Vagina (tissue), 2 donors: Measurements from ENCODE around the gene FAXDC2. TPM values are rescaled to one million over a fixed set of nuclear protein-coding genes. Genes with fewer than 3 reads are reported as not detected.

Experiments
- DNase-seq, 2 donors: peaks; one replicate each; pipeline ENCODE4 v3.0.0-alpha.2; 2017; ENCODE audit errors: extremely low spot score in 2 of 2
- H3K27ac ChIP-seq: fragments of 200-600 bp; sonication (generic); one replicate; pipeline ENCODE4 v1.5.1; 2019
- H3K27me3 ChIP-seq: fragments of 200-600 bp; sonication (generic); one replicate; pipeline ENCODE4 v1.5.1; 2019
- H3K36me3 ChIP-seq, 2 donors: fragments of 200-600 bp; sonication (generic); one replicate each; pipeline ENCODE4 v1.5.1; 2017 to 2019
- H3K4me1 ChIP-seq: fragments of 200-600 bp; sonication (generic); one replicate; pipeline ENCODE4 v1.5.1; 2019
- H3K4me3 ChIP-seq, 2 donors: fragments of 200-600 bp; sonication (generic); 1 replicate in 1 of 2; 2 replicates in 1 of 2; pipeline ENCODE4 v1.5.1; 2016 to 2019
- H3K9me3 ChIP-seq: fragments of 200-600 bp; sonication (generic); one replicate; pipeline ENCODE4 v1.5.1; 2019
- POLR2A ChIP-seq, 2 donors: fragments of 450-650 bp; IDR thresholded peaks; one replicate each; pipeline ENCODE4 v1.6.1; 2017; ENCODE audit warnings: antibody characterized with exemption in 2 of 2, mild to moderate bottlenecking in 2 of 2, moderate library complexity in 2 of 2
- POLR2AphosphoS5 ChIP-seq, 2 donors: sonication (generic); formaldehyde crosslinking; IDR thresholded peaks; one replicate each; pipeline ENCODE4 v1.9.0; 2017; ENCODE audit warnings: antibody characterized with exemption in 2 of 2, mild to moderate bottlenecking in 2 of 2, low read depth in 1 of 2; ENCODE audit not compliant: insufficient read depth in 1 of 2
- intact Hi-C: fragments of 100-400 bp; cut with DNase I; formaldehyde crosslinking; loops from one replicate; pipeline ENCODE4 v1.15.1; 2023
- total RNA-seq: library from RNA; depleted of rRNA; stranded (reverse); fragments of >200 nt; gene quantifications from one replicate; pipeline ENCODE4 v1.2.3, GENCODE V29; 2016
- TF ChIP-seq, protein P1 (sequence below), 3 experiments: fragments of 450-650 bp in 2 of 3; fragments of 200-600 bp in 1 of 3; sonication (generic) in 1 of 3; IDR thresholded peaks; one replicate each; pipeline ENCODE4 v1.5.1; 2017 to 2019; ENCODE audit warnings: antibody characterized with exemption in 3 of 3, mild to moderate bottlenecking in 2 of 3, moderate library complexity in 2 of 3

FAXDC2 gene
- total RNA-seq, 1 donor from 2014 or later: 35.4 TPM

DNA sequence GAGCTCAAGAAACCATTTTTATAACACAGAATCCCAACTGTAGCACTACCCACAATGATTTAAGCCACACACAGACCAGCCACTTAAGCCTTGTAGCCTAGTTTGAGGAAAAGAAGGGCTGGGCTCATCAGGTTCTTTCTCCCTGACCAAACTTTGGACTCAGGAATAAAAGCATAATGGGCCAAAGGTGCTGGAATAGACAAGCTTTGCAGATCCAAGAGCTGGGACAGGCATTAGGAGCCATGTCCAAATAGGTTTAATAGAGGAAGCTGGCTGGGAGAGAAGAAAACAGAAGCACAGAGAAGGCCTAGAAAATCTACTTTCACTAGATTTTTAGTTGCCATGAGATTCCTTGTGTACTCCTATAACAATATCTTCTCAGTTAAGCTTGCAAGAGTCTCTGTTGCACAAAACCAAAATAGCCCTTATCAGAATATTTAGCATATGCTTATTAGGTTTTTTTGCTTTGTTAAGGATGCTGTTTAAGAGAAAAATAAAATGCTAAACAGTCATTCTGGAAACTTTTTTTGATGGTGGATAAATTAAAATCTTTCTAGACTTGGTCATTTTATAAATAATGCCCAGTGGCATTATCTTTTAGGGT is 46.3 kb upstream of the FAXDC2 start:
- H3K36me3 ChIP-seq: peaks cover 0 to 55% of the 10 kb centered on the region in 2 donors
- no peak overlapping the region for H3K27ac ChIP-seq
- no peak for DNase-seq
- no peak overlapping the region for H3K4me3 ChIP-seq
- intact Hi-C loops: no loop called here
- TF ChIP-seq, protein P1, sequence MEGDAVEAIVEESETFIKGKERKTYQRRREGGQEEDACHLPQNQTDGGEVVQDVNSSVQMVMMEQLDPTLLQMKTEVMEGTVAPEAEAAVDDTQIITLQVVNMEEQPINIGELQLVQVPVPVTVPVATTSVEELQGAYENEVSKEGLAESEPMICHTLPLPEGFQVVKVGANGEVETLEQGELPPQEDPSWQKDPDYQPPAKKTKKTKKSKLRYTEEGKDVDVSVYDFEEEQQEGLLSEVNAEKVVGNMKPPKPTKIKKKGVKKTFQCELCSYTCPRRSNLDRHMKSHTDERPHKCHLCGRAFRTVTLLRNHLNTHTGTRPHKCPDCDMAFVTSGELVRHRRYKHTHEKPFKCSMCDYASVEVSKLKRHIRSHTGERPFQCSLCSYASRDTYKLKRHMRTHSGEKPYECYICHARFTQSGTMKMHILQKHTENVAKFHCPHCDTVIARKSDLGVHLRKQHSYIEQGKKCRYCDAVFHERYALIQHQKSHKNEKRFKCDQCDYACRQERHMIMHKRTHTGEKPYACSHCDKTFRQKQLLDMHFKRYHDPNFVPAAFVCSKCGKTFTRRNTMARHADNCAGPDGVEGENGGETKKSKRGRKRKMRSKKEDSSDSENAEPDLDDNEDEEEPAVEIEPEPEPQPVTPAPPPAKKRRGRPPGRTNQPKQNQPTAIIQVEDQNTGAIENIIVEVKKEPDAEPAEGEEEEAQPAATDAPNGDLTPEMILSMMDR (IDR thresholded peaks at IDR 0.05): no peak
- TF ChIP-seq POLR2AphosphoS5 (IDR thresholded peaks at IDR 0.05; ENCODE audit: insufficient read depth in 1 of 2, low read depth in 1 of 2): no peak
- no peak for TF ChIP-seq POLR2A (IDR thresholded peaks at IDR 0.05)
- no peaks in the 10 kb centered on the region for H3K9me3 ChIP-seq
- H3K4me1 ChIP-seq: peaks cover 9% of the 10 kb centered on the region
- no peaks in the 10 kb centered on the region for H3K27me3 ChIP-seq

DNA sequence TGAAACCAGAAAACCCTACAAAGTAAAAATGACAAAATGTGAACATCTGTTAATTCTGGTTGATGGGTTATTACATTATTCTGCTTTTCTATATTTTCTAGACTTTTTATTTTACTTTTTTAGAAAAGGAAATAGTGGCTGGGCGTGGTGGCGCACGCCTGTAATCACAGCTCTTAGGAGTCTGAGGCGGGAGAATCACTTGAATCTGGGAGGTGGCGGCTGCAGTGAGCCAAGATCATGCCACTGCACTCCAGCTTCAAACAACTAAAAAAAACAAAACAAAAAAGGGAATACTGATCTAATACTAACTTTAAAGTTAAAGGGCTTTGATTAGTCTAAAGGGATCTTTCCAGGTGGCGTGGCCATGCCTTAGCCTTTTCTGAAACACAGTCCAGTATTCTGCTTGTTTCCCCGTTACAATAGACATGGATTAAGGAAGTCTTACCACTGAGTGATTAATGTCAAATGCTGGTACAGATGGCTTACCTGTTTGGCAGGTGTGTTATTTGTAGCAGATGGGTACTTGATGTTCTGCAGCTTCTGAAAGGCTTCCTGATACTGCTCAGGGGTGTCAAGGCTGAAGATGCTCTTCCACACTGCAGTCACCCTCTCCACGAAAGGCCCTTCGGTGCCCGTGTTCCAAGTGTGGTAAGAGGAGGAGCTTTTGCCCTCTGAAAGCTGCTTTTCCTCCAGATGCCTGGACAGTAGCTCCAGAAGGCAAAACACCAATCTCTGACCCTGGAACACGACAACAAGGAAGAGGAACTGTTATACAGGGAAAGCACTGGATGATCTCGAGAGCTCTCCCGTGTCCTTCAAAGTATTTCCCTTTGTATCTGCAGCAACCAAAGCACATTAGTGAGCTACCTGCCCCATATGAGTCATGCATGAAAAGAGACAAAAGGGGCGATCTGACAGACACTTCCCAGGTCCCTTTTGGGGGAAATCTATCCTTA is 45.5 kb upstream of the FAXDC2 start:
- Histone ChIP-seq H3K27me3 (no peaks in the 10 kb centered on the region), H3K36me3 (peaks cover 0 to 58% of the 10 kb centered on the region in 2 donors), H3K27ac (no peak overlapping the region), H3K9me3 (no peaks in the 10 kb centered on the region), H3K4me1 (peaks cover 9% of the 10 kb centered on the region), H3K4me3 (no peak overlapping the region)
- DNase-seq: no peak
- intact Hi-C loops: no loop called here
- TF ChIP-seq, protein P1 (IDR thresholded peaks at IDR 0.05): no peak
- TF ChIP-seq POLR2AphosphoS5 (IDR thresholded peaks at IDR 0.05; ENCODE audit: insufficient read depth in 1 of 2, low read depth in 1 of 2) (no peak), POLR2A (IDR thresholded peaks at IDR 0.05) (no peak)

DNA sequence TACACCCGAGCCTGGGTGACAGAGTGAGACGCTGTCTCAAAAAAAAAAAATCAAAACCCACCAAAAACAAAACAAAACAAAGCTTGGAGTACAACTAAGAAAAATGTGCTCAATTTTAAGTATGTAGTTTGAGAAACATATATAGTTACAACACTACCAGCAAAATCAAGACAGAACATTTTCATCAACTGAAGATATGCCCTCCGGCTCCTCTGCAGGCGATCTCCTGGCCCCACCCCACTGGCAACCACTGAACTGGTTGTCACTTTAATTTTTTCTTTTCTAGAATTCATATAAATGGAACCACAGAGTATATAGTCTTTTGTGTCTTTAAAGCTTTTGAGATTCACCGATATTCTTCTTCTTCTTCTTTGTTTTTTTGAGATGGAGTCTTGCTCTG is 43.0 kb upstream of the FAXDC2 start:
- Histone ChIP-seq H3K4me1 (peaks cover 2% of the 10 kb centered on the region), H3K27me3 (no peaks in the 10 kb centered on the region), H3K27ac (no peak overlapping the region), H3K36me3 (peaks cover 0 to 72% of the 10 kb centered on the region in 2 donors), H3K4me3 (no peak overlapping the region), H3K9me3 (no peaks in the 10 kb centered on the region)
- no peak for DNase-seq
- intact Hi-C loops: no loop called here
- TF ChIP-seq POLR2A (IDR thresholded peaks at IDR 0.05): no peak
- TF ChIP-seq, protein P1 (IDR thresholded peaks at IDR 0.05): no peak
- TF ChIP-seq POLR2AphosphoS5 (IDR thresholded peaks at IDR 0.05; ENCODE audit: insufficient read depth in 1 of 2, low read depth in 1 of 2): no peak

DNA sequence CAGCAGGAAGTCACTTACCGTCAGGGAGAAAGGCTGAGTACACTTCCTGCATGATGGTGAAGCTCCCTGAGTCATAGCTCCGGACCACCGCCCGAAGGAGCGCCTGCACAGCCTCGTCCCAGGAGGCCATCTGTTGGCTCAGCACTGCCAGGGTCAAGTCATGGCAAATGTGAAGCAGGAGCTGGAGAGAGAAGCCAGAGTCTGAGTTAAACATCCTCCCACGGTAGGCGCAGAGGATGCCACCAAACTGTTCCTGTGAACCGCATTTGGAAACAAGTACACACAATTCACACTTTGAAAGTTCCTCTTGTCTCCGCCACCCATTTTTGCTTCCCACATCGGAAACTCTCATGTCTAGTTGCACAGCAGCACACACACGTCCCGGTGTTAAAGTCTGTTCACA is 42.0 kb upstream of the FAXDC2 start:
- Histone ChIP-seq H3K4me3 (no peak overlapping the region), H3K27ac (no peak overlapping the region), H3K27me3 (no peaks in the 10 kb centered on the region), H3K9me3 (no peaks in the 10 kb centered on the region), H3K36me3 (peaks cover 0 to 77% of the 10 kb centered on the region in 2 donors), H3K4me1 (no peaks in the 10 kb centered on the region)
- no peak for TF ChIP-seq POLR2AphosphoS5 (IDR thresholded peaks at IDR 0.05; ENCODE audit: insufficient read depth in 1 of 2, low read depth in 1 of 2)
- TF ChIP-seq, protein P1 (IDR thresholded peaks at IDR 0.05): no peak
- intact Hi-C loops: no loop called here
- DNase-seq: no peak

DNA sequence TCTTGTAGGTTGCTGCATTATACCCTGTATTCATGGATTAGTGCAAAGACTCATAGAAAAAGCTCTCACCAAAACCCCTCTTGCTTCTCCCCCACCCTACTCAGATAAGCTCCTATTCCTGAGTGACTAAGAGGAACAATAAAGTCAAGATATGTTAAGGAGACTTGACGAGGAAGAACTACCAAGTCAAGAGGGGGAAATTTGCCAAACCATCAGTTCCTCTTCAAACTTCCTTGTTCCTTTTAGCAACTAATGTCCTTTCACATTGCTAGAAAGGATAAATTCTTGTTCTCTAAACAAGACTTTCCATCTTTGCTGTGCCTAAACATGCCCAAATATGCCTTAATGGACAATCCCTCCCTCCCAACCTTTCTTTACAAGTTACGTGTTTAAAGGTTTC is 35.0 kb upstream of the FAXDC2 start:
- DNase-seq: no peak
- H3K27me3 ChIP-seq: no peaks in the 10 kb centered on the region
- intact Hi-C loops: no loop called here
- peaks cover 0 to 62% of the 10 kb centered on the region in 2 donors for H3K36me3 ChIP-seq
- H3K27ac ChIP-seq: no peak overlapping the region
- no peak overlapping the region for H3K4me3 ChIP-seq
- H3K4me1 ChIP-seq: no peaks in the 10 kb centered on the region
- peaks cover 16% of the 10 kb centered on the region for H3K9me3 ChIP-seq
- no peak for TF ChIP-seq POLR2AphosphoS5 (IDR thresholded peaks at IDR 0.05; ENCODE audit: insufficient read depth in 1 of 2, low read depth in 1 of 2)
- TF ChIP-seq, protein P1 (IDR thresholded peaks at IDR 0.05): no peak
- TF ChIP-seq POLR2A (IDR thresholded peaks at IDR 0.05): no peak
